HG02840 (cell line): Measurements from ENCODE around the gene PAK2.
"Not testable (repeated sequence)": the region's sequence is repeated elsewhere in the genome, so short reads cannot be mapped to it uniquely, and the experiment has no call there.

Source experiments
- ATAC-seq: cut with Tn5 transposase; IDR thresholded peaks from one replicate; pipeline ENCODE4 v1.9.1; 2021; ENCODE audit warnings: mild to moderate bottlenecking, moderate library complexity, moderate number of reproducible peaks; ENCODE audit not compliant: unreplicated experiment, low FRiP score

The PAK2 gene

GRCh38 chr3:196839351-196839750, 99.7 kb downstream of the PAK2 start:
- ATAC-seq = not testable (repeated sequence)

GRCh38 chr3:196842567-196843434, 103.1 kb downstream of the PAK2 start:
- ATAC-seq = no peak

GRCh38 chr3:196843435-196844110, 103.9 kb downstream of the PAK2 start:
- ATAC-seq = no peak

GRCh38 chr3:196844235-196845219, 104.9 kb downstream of the PAK2 start:
- ATAC-seq = not testable (repeated sequence)

GRCh38 chr3:196848375-196848774, 108.7 kb downstream of the PAK2 start:
- not testable (repeated sequence) for ATAC-seq

- no peak for ATAC-seq
These were observed 109.6 kb downstream of the PAK2 start for GRCh38 chr3:196849180-196849741.

GRCh38 chr3:196863000-196863399, 123.3 kb downstream of the PAK2 start:
- ATAC-seq = not testable (repeated sequence)

- no peak for ATAC-seq
These were observed 127.5 kb downstream of the PAK2 start for GRCh38 chr3:196867155-196867506.

- peak; percentile 90 for ATAC-seq
These were observed 128.0 kb downstream of the PAK2 start, which contains the start of gene SENP5 for GRCh38 chr3:196867507-196868296. SENP5 (plus strand) TSS chr3:196867920; CDS start chr3:196885182, 17,262 bp downstream.

GRCh38 chr3:196868297-196868661, 128.6 kb downstream of the PAK2 start:
- ATAC-seq = peak; percentile 25

GRCh38 chr3:196872316-196872715, 132.7 kb downstream of the PAK2 start:
- ATAC-seq = no peak

GRCh38 chr3:196874511-196875094, 134.9 kb downstream of the PAK2 start:
- not testable (repeated sequence) for ATAC-seq

GRCh38 chr3:196875258-196875657, 135.6 kb downstream of the PAK2 start:
- ATAC-seq = no peak
